BE2C (cell line): ENCODE measurements around the gene AP3B1.

Source experiments
- DNase-seq: peaks from one replicate; pipeline ENCODE4 v3.0.0-alpha.2; 2020
- H3K27me3 ChIP-seq: fragments of 250-450 bp; sonication (Bioruptor Pico); 2 replicates; pipeline ENCODE4 v1.5.1; 2020; ENCODE audit warnings: mild to moderate bottlenecking
- H3K36me3 ChIP-seq: fragments of 250-450 bp; sonication (Bioruptor Pico); 2 replicates; pipeline ENCODE4 v1.5.1; 2020; ENCODE audit warnings: mild to moderate bottlenecking
- H3K4me1 ChIP-seq: fragments of 250-450 bp; sonication (Bioruptor Pico); 2 replicates; pipeline ENCODE4 v1.5.1; 2020
- H3K4me3 ChIP-seq: 2 replicates; pipeline ENCODE4 v1.5.1; 2011; ENCODE audit warnings: low read depth, low read length
- H3K9me3 ChIP-seq: fragments of 250-450 bp; sonication (Bioruptor Pico); 2 replicates; pipeline ENCODE4 v1.5.1; 2020
- TF ChIP-seq, protein P1 (sequence below): IDR thresholded peaks from 2 replicates; pipeline ENCODE4 v1.5.1; 2012; ENCODE audit warnings: mild to moderate bottlenecking, low read depth, low read length

AP3B1 gene

GRCh38 chr5:78064941-78065472 is 229.5 kb downstream of the AP3B1 start:
- DNase-seq: no peak
- H3K4me1 ChIP-seq: no peaks in the 10 kb centered on the region; the same call in 1 of the 2 replicates
- TF ChIP-seq, protein P1, sequence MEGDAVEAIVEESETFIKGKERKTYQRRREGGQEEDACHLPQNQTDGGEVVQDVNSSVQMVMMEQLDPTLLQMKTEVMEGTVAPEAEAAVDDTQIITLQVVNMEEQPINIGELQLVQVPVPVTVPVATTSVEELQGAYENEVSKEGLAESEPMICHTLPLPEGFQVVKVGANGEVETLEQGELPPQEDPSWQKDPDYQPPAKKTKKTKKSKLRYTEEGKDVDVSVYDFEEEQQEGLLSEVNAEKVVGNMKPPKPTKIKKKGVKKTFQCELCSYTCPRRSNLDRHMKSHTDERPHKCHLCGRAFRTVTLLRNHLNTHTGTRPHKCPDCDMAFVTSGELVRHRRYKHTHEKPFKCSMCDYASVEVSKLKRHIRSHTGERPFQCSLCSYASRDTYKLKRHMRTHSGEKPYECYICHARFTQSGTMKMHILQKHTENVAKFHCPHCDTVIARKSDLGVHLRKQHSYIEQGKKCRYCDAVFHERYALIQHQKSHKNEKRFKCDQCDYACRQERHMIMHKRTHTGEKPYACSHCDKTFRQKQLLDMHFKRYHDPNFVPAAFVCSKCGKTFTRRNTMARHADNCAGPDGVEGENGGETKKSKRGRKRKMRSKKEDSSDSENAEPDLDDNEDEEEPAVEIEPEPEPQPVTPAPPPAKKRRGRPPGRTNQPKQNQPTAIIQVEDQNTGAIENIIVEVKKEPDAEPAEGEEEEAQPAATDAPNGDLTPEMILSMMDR: no peak
- no peaks in the 10 kb centered on the region for H3K9me3 ChIP-seq
- H3K4me3 ChIP-seq: no peak overlapping the region
- no peaks in the 10 kb centered on the region for H3K27me3 ChIP-seq
- no peaks in the 10 kb centered on the region for H3K36me3 ChIP-seq

- Histone ChIP-seq H3K4me1 (no peaks in the 10 kb centered on the region; the same call in 1 of the 2 replicates), H3K27me3 (no peaks in the 10 kb centered on the region), H3K9me3 (no peaks in the 10 kb centered on the region), H3K36me3 (no peaks in the 10 kb centered on the region), H3K4me3 (no peak overlapping the region)
- TF ChIP-seq, protein P1: no peak
- no peak for DNase-seq
Observed at GRCh38 chr5:78063495-78063894, 231.0 kb downstream of the AP3B1 start.

DNA sequence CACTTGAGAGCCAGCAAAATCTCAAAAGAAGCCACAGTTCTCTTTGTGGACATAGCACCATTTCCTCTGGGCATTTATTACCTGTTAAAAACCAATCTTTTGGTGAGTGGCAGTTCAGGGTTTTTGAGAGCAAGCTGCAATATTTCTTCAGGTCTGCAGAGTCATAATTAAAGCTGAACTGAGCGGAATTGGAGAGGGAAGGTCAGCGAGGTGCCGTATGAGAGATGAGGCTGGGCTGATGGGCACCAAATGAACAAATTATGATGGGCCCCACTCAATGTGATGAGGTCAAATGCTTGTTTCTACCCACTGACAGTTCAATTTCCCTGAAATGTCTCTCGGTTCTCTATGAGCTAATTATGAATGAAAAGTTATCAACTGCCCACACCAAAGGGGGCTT is 231.9 kb downstream of the AP3B1 start:
- TF ChIP-seq, protein P1: no peak

GRCh38 chr5:78060421-78060820 is 234.1 kb downstream of the AP3B1 start:
- H3K4me1 ChIP-seq: no peaks in the 10 kb centered on the region; the same call in 1 of the 2 replicates
- no peaks in the 10 kb centered on the region for H3K27me3 ChIP-seq
- no peaks in the 10 kb centered on the region for H3K36me3 ChIP-seq
- H3K9me3 ChIP-seq: no peaks in the 10 kb centered on the region
- TF ChIP-seq, protein P1: no peak
- no peak overlapping the region for H3K4me3 ChIP-seq
- DNase-seq: no peak

More for the DNA sequence above, 231.9 kb downstream of the AP3B1 start:
- Histone ChIP-seq H3K4me3 (no peak overlapping the region), H3K4me1 (no peaks in the 10 kb centered on the region; the same call in 1 of the 2 replicates), H3K36me3 (no peaks in the 10 kb centered on the region), H3K9me3 (no peaks in the 10 kb centered on the region), H3K27me3 (no peaks in the 10 kb centered on the region)
- no peak for DNase-seq

- TF ChIP-seq, protein P1: no peak
- no peaks in the 10 kb centered on the region for H3K27me3 ChIP-seq
- H3K4me1 ChIP-seq: no peaks in the 10 kb centered on the region
- no peak for DNase-seq
- H3K9me3 ChIP-seq: no peaks in the 10 kb centered on the region
- no peaks in the 10 kb centered on the region for H3K36me3 ChIP-seq
- H3K4me3 ChIP-seq: no peak overlapping the region
Observed at GRCh38 chr5:78058625-78059024, 235.9 kb downstream of the AP3B1 start.

GRCh38 chr5:78056901-78057514 is 237.5 kb downstream of the AP3B1 start:
- no peak for DNase-seq
- Histone ChIP-seq H3K4me1 (no peaks in the 10 kb centered on the region), H3K27me3 (no peaks in the 10 kb centered on the region), H3K36me3 (no peaks in the 10 kb centered on the region), H3K4me3 (no peak overlapping the region), H3K9me3 (no peaks in the 10 kb centered on the region)
- TF ChIP-seq, protein P1: peak; percentile 36
